Central memory CD8-positive, alpha-beta T cell (primary cell): ENCODE data around the gene IQCN.

ENCODE experiments used
- ATAC-seq: fragments of 150-1000 bp; cut with Tn5 transposase; replicated peaks from 2 replicates; pipeline ENCODE4 v1.10.0; 2022; ENCODE audit warnings: mild to moderate bottlenecking, moderate FRiP score, moderate number of reproducible peaks; ENCODE audit not compliant: poor library complexity, severe bottlenecking; ENCODE audit errors: extremely low read depth
- DNase-seq, 2 donors: peaks; one replicate each; pipeline ENCODE4 v3.0.0; 2021; ENCODE audit warnings: low spot score in 2 of 2
- H3K27ac Mint-ChIP-seq: one replicate; pipeline ENCODE4 v1.8.0; 2022; ENCODE audit warnings: low read depth, mild to moderate bottlenecking, moderate library complexity, mixed read lengths
- H3K27me3 Mint-ChIP-seq: one replicate; pipeline ENCODE4 v1.8.0; 2022; ENCODE audit warnings: mixed read lengths
- H3K36me3 Mint-ChIP-seq: one replicate; pipeline ENCODE4 v1.8.0; 2022; ENCODE audit warnings: mild to moderate bottlenecking, moderate library complexity, mixed read lengths; ENCODE audit not compliant: insufficient read depth
- H3K4me1 Mint-ChIP-seq: one replicate; pipeline ENCODE4 v1.8.0; 2022; ENCODE audit warnings: mixed read lengths
- H3K4me3 Mint-ChIP-seq: one replicate; pipeline ENCODE4 v1.8.0; 2022; ENCODE audit warnings: mild to moderate bottlenecking, moderate library complexity, mixed read lengths
- H3K9me3 Mint-ChIP-seq: one replicate; pipeline ENCODE4 v1.8.0; 2022; ENCODE audit warnings: mixed read lengths

IQCN gene

GRCh38 chr19:18279266-18279515, 4.9 kb upstream of the IQCN start:
- H3K4me3 Mint-ChIP-seq, result peak overlapping the region; percentile 100
- DNase-seq, result no peak
- H3K27me3 Mint-ChIP-seq, result no peaks in the 10 kb centered on the region
- peak overlapping the region; percentile 100 for H3K27ac Mint-ChIP-seq
- ATAC-seq, result no peak
- H3K36me3 Mint-ChIP-seq, result peaks cover 80% of the 10 kb centered on the region
- no peaks in the 10 kb centered on the region for H3K9me3 Mint-ChIP-seq
- peaks cover 49% of the 10 kb centered on the region for H3K4me1 Mint-ChIP-seq

DNA sequence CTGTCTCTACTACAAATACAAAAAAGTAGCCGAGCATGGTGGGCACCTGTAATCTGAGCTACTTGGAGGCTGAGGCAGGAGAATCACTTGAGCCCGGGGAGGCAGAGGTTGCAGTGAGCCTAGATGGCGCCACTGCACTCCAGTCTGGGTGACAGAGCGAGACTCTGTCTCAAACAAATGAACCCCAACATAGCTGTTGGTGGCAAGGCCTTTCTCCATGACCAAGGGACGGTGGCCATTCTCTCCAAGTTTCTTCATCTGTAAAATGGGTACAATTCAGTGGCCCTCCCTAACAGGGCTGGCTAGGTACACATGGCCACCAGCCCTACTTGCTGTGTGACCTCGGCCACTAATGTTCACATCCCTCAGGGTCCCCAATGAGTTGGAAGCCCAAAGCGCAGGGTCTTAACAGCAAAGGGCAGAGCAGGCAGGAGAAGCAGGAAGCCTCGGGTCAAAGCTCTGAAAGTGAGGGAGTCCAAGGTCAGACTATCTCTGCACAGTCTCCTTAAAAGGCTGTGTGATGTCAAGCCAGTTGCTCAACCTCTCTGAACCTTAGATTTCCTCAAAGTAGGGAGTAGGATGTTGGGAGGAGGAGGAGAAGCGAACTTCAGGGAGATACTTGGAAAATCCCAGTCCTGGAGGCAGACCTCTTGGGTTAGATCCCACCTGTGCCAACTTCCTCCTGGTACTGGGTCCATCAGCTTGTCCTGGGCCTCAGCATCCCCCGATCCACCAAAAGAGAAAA, 4.4 kb upstream of the IQCN start:
- peak in 1 of 2 donors; percentile 60 for DNase-seq
- Mint-ChIP-seq H3K36me3 (peaks cover 85% of the 10 kb centered on the region), H3K27me3 (no peaks in the 10 kb centered on the region), H3K27ac (peak overlapping the region; percentile 100), H3K9me3 (no peaks in the 10 kb centered on the region), H3K4me3 (peak overlapping the region; percentile 100), H3K4me1 (peaks cover 49% of the 10 kb centered on the region)
- no peak for ATAC-seq

DNA sequence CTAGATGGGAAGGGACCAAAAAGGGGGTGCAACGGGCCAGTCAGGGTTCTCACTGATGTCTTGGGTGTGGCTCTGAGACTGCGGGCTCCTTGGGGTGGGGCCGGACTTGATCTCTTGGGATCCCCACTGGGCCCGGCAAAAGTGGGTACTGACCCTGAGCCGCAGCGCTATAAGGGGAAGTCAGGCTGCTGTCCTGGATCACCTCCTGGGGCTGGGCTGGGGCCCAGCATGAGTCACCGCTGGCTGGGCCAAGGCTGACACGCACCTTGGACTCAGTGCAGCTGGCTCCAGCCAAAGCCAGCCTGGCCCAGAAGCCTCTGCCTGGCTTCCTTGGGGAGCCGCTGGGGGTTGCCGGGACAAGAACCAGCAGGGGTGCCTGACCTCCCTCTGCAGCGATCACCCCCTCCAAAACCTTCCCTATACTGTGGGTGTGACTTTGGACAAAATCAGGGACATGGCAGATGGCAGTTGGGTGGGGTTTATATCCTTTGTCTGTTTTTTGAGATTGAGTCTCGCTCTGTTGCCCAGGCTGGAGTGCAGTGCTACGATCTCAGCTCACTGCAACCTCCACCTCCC, 617 bp upstream of the IQCN start:
- no peak for ATAC-seq
- peaks cover 92% of the 10 kb centered on the region for H3K36me3 Mint-ChIP-seq
- H3K27me3 Mint-ChIP-seq, result no peaks in the 10 kb centered on the region
- H3K4me1 Mint-ChIP-seq, result peaks cover 34% of the 10 kb centered on the region
- peak overlapping the region; percentile 100 for H3K27ac Mint-ChIP-seq
- H3K9me3 Mint-ChIP-seq, result no peaks in the 10 kb centered on the region
- peak overlapping the region; percentile 100 for H3K4me3 Mint-ChIP-seq
- DNase-seq, result peak in 1 of 2 donors; percentile 35

DNA sequence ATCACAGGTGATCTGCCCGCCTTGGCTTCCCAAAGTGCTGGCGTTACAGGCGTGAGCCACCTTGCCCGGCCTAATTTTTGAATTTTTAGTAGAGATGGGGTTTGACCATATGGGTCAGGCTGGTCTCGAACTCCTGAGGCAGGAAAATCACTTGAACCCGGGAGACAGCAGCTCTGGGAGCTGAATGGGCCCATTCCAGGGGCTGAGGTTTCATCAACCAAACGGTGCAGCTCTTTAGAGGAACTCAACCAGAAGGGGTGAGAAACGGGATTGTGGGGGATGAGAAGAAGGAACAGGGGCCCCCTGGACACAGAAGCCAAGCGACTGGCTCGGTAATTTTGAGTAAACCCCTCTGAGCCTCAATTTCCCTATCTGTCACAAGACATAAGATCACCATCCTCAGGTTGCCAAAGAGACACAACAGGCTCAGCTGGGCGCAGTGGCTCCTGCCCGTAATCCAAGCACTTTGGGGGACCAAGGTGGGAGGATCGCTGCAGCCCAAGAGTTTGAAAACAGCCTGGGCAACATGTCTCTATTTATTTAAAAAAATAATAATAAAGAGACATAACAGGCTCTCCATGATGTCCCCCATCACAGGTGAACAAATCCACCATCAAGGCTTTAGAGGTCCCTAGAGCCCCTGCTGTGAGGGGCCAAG, 562 bp downstream of the IQCN start:
- ATAC-seq (no peak), DNase-seq (no peak)
- Mint-ChIP-seq H3K36me3 (peaks cover 86% of the 10 kb centered on the region), H3K27ac (peak overlapping the region; percentile 100), H3K27me3 (no peaks in the 10 kb centered on the region), H3K4me1 (peaks cover 22% of the 10 kb centered on the region), H3K4me3 (peak overlapping the region; percentile 100), H3K9me3 (no peaks in the 10 kb centered on the region)

DNA sequence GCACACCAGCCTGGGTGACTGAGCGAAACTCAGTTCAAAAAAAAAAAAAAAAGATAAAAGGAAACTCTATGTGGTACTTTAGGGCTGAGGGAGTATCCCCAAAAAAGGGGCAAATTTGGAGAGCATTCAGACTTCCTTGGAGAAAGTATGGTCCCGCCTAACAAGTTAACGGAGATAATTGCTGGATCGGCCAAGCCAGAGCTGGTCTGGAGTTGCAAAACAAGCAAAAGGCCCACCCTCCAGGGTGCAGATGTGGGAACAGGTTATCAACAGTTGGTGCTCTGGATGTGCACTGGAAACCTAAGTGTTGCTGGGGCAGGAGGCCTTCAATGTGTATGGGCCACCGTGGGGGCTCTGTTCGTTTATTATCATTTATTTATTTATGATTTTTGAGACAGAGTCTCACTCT, 2.8 kb downstream of the IQCN start:
- DNase-seq (no peak), ATAC-seq (no peak)
- Mint-ChIP-seq H3K36me3 (peaks cover 82% of the 10 kb centered on the region), H3K27ac (peak overlapping the region; percentile 100), H3K9me3 (no peaks in the 10 kb centered on the region), H3K4me3 (peak overlapping the region; percentile 20), H3K4me1 (peaks cover 7% of the 10 kb centered on the region), H3K27me3 (no peaks in the 10 kb centered on the region)

GRCh38 chr19:18270326-18270725, 3.9 kb downstream of the IQCN start:
- H3K27me3 Mint-ChIP-seq, result no peaks in the 10 kb centered on the region
- DNase-seq (no peak), ATAC-seq (no peak)
- no peaks in the 10 kb centered on the region for H3K9me3 Mint-ChIP-seq
- peaks cover 14% of the 10 kb centered on the region for H3K4me1 Mint-ChIP-seq
- peak overlapping the region; percentile 100 for H3K27ac Mint-ChIP-seq
- no peak overlapping the region for H3K4me3 Mint-ChIP-seq
- H3K36me3 Mint-ChIP-seq, result peaks cover 82% of the 10 kb centered on the region

DNA sequence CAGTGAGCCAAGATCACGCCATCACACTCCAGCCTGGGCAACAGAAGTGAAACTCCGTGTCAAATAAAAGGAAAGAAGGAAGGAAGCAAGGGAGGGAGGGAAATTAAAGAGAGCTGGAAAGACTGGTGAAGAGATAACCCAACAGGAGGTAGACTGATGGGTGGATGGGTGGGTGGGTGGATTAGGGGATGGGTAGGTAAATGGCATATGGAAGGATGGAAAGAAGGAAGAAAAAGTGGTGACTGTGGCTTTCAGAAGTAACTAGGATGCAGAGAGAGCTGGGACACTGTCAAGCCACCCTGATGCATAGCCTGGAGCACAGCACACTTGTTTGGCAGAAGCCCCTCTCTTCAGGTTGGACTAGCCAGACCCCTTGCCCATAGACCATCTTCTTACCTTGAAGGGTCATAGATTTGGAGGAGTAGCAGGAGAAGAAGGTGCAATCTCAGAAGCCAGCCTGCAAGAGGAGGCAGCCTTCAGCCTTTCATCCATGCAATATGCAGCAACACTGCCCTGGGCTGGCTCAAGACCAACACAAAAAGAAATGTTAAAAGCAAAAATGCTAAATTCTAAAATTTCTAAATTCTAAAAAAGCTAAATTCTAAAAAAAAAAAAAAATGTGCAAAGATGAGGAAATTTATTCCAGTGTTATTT, 5.1 kb downstream of the IQCN start:
- no peak overlapping the region for H3K4me3 Mint-ChIP-seq
- ATAC-seq, result no peak
- no peaks in the 10 kb centered on the region for H3K9me3 Mint-ChIP-seq
- peaks cover 78% of the 10 kb centered on the region for H3K36me3 Mint-ChIP-seq
- peak overlapping the region; percentile 85 for H3K27ac Mint-ChIP-seq
- no peaks in the 10 kb centered on the region for H3K27me3 Mint-ChIP-seq
- no peak for DNase-seq
- peaks cover 7% of the 10 kb centered on the region for H3K4me1 Mint-ChIP-seq

DNA sequence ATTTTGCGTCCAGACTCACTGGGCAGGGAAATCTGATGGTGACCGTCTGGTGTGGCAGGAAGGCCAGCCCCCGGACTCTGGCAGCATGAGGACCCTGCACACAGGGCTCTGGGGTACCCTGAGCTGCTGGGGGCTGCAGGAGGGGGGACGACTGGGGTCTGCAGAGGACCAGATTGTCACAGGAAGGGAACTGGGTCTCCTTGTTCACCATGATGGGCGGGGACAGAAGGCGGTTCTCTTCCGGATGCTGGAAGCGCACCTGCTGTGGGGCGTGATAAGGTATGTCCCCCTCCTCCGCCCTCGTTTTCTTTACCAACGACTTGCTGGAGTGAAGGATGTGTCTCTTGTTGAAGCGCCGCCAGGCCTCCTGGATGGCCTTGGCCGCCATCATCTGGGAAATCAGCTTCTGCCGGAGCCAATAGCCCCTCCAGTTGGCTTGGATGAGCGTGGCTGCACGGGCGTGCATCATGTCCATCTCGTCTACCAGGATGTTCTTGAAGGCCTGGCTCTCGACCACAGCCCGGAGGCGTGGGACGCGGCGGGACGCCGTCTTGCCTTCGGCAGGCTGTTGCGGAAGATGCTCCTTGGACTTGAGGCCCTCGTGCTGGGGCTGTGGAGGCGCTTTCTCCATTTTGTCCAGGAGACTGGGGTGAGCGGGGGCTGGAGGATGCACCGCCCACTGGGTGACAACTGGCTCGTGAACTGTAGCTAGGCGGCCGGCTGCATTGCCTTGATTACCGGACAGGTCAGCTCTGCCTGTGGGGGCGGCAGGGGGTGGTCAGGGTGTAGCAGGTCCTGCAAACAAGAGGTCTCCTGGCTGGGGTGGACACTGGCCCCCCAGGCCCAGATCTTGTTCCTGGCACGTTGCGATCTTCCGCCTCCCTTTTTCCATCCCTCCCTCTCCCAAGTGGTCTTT, 7.2 kb downstream of the IQCN start:
- H3K27me3 Mint-ChIP-seq, result no peaks in the 10 kb centered on the region
- peak overlapping the region; percentile 73 for H3K27ac Mint-ChIP-seq
- H3K4me3 Mint-ChIP-seq, result no peak overlapping the region
- no peak for ATAC-seq
- H3K4me1 Mint-ChIP-seq, result peaks cover 7% of the 10 kb centered on the region
- DNase-seq, result no peak
- H3K9me3 Mint-ChIP-seq, result no peaks in the 10 kb centered on the region
- H3K36me3 Mint-ChIP-seq, result peaks cover 65% of the 10 kb centered on the region

DNA sequence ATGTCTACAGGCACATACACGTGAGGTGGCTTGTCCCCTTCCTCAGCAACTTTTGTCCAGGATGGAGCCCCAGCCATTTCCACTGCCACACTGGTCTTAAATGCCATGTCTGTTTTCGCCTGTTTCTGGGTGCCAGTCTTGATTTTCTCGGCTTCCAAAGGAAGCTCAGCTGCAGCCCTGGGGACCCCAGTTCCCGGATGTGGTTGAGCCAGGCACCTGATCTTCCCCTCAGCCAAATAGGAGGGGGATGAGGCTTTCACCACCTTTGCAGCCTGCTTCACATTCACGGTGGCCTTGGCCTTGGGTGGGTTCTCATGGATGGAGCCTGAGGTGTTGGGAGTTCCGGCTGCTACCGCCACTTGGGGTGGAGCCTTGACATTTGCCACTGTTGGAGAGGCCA, 8.7 kb downstream of the IQCN start:
- ATAC-seq, result no peak
- peak overlapping the region; percentile 73 for H3K27ac Mint-ChIP-seq
- H3K4me1 Mint-ChIP-seq, result peaks cover 14% of the 10 kb centered on the region
- peaks cover 58% of the 10 kb centered on the region for H3K36me3 Mint-ChIP-seq
- peak overlapping the region; percentile 37 for H3K4me3 Mint-ChIP-seq
- H3K27me3 Mint-ChIP-seq, result no peaks in the 10 kb centered on the region
- H3K9me3 Mint-ChIP-seq, result no peaks in the 10 kb centered on the region
- DNase-seq, result no peak

DNA sequence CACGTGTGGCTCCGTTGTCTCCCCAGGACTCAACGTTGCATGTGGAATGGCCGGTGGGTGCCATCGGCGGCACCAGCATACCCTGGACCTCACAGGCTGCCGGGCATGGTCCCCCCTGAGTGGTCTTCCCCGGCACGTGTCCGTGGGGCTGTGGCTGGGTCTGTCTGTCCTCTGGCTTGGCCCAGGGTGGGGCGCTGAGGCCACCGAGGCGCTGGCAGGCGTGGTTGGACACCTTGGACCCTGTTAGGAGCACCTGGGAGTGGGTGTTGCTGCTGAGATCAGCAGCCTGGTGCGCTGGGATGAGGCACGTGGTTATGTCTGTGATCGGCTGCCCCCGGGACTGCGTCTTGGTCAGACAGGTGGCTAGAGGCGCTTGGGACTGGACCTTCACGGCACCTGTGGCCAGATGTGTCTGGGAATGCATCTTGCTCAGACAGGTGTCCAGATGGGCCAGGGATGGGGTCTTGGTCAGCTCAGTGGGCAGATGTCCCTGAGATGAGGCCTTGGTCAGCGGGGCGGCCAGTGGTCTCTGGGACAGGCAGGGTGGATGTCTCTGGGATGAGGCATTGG, 9.2 kb downstream of the IQCN start:
- ATAC-seq (no peak), DNase-seq (no peak)
- no peaks in the 10 kb centered on the region for H3K9me3 Mint-ChIP-seq
- H3K4me3 Mint-ChIP-seq, result no peak overlapping the region
- H3K4me1 Mint-ChIP-seq, result peaks cover 15% of the 10 kb centered on the region
- H3K36me3 Mint-ChIP-seq, result peaks cover 55% of the 10 kb centered on the region
- H3K27me3 Mint-ChIP-seq, result no peaks in the 10 kb centered on the region
- H3K27ac Mint-ChIP-seq, result peak overlapping the region; percentile 73

GRCh38 chr19:18264137-18264854, 10.0 kb downstream of the IQCN start:
- no peak for DNase-seq
- Mint-ChIP-seq H3K4me1 (peaks cover 15% of the 10 kb centered on the region), H3K4me3 (no peak overlapping the region), H3K27me3 (no peaks in the 10 kb centered on the region), H3K36me3 (peaks cover 53% of the 10 kb centered on the region), H3K27ac (no peak overlapping the region), H3K9me3 (no peaks in the 10 kb centered on the region)
- ATAC-seq, result no peak
